H1 (cell line): Measurements from ENCODE around the gene NUB1. TPM values are rescaled to one million over a fixed set of nuclear protein-coding genes. Genes with fewer than 3 reads are reported as not detected.

Experiments
- CBX5 ChIP-seq: fragments of 300-800, 300-1000 bp; sonication (generic); IDR thresholded peaks from 2 replicates; pipeline ENCODE4 v1.7.1; 2016; ENCODE audit warnings: antibody characterized with exemption, low read length, low read depth
- CHD2 ChIP-seq: IDR thresholded peaks from 2 replicates; pipeline ENCODE4 v1.6.1; 2012; ENCODE audit warnings: low read length, improper control_type of control experiment
- FOSL1 ChIP-seq: IDR thresholded peaks from 2 replicates; pipeline ENCODE4 v1.6.1; 2011; ENCODE audit warnings: mild to moderate bottlenecking, low read depth, low read length, moderate library complexity; ENCODE audit not compliant: insufficient read depth
- GTF2F1 ChIP-seq: IDR thresholded peaks from 2 replicates; pipeline ENCODE4 v1.6.1; 2012; ENCODE audit warnings: low read depth, low read length, improper control_type of control experiment, borderline replicate concordance
- RAD21 ChIP-seq, 2 experiments: IDR thresholded peaks in 1 of 2; conservative IDR thresholded peaks in 1 of 2; 2 replicates each; pipeline ENCODE4 v1.6.1; 2011; ENCODE audit warnings: low read depth in 2 of 2, low read length in 2 of 2, improper control_type of control experiment in 1 of 2, inconsistent platforms in 1 of 2, mild to moderate bottlenecking in 1 of 2, moderate library complexity in 1 of 2
- SIX5 ChIP-seq: IDR thresholded peaks from 2 replicates; pipeline ENCODE4 v1.6.1; 2011; ENCODE audit warnings: mild to moderate bottlenecking, low read depth, low read length
- polyA plus RNA-seq, 7 experiments: library from polyadenylated mRNA; depleted of rRNA in 3 of 7; stranded (reverse) in 5 of 7; unstranded in 2 of 7; fragments of >200 nt in 5 of 7; fragments of 200-250 nt in 2 of 7; gene quantifications; 1 replicate in 5 of 7; 2 replicates in 1 of 7; 4 replicates in 1 of 7; pipeline versions ENCODE4 v1.2.1 to v1.2.3, GENCODE V29; 2011 to 2013; ENCODE audit warnings: missing spikeins in 2 of 7, mixed read lengths in 2 of 7
- total RNA-seq: library from RNA; stranded (reverse); fragmentation: NEBNext Ultra II Directional; extraction: Animal tissue kit (Norgen Biotek cat#: 25700); gene quantifications from 2 replicates; pipeline ENCODE4 v1.2.1, GENCODE V29; 2021

Gene NUB1
- total and polyA plus RNA-seq, 2 of the 8 experiments (the other 6 are each of a cell fraction or from before 2014, with no cell fraction given): 22.1 to 43.5 TPM

DNA sequence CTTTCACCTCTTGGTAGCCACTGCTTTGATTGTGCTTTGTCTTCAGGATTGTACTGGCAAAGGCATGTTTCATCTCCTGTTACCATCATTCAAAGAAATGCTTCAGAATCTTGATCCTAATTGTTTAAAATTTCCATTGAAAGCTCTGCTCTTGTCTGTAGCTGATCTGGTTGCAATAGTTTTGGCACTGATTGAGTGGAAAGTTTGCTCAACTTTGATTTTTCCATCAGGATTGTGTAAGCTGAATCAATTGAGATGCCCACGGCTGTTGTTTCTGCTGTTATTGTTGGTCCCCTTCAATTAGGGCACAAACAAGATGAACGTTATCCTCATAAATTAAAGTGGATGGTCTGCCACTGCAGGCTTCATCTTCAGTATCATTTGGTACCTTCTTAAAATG lies 14.6 kb upstream of the NUB1 start (continued):
- TF ChIP-seq GTF2F1 (no peak), RAD21 (IDR thresholded peaks at IDR 0.05 in 1 of 2, conservative IDR thresholded peaks at IDR 0.05 in 1 of 2; ENCODE audit: low read depth in 2 of 2, low read length in 2 of 2) (no peak), CHD2 (no peak), CBX5 (no peak), SIX5 (no peak), FOSL1 (no peak)
